ENCODE data around the gene CDH26. TPM values are rescaled to one million over a fixed set of nuclear protein-coding genes. Genes with fewer than 3 reads are reported as not detected.

CDH26 gene
- total RNA-seq, 3 donors from 2014 or later = 0.58 to 1.6 (median 0.84) TPM

DNA sequence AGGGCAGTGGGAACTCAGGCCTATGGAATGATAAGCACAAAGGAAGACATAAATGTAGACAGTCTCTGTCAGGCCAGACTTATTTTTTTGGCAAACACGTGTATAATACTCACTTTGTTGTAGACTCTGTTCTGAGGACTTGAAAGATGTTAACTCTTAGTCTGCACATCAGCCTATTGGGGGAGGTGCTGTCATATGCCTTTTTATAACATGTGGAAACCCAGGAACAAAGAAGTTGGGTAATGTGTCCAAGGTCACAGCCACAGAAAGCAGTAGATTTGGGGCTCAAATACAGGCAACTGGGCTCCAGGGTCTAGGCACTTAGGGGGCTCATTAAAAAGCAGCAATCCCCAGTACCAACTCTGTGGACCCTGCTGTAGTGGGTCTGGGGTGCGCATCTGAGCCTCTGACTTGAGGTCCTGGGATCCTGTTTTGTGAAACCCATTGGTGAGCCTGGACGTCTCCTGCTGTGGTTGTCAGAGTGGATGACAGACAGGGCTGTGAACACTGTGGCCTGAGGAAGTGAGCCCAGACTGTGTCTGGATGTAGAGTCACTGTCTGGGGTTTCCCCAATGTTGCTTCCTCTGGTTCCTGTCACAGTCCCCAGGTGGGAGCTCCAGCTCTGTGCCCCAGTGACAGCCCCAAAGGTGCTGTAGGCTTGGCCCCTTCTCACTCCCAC lies 50.0 kb downstream of the CDH26 start:
- H3K4me1 Mint-ChIP-seq (ENCODE audit: low read depth) = peaks cover 21% of the 10 kb centered on the region
- no peaks in the 10 kb centered on the region for H3K27me3 Mint-ChIP-seq (ENCODE audit: low read depth)
- ATAC-seq = no peak

DNA sequence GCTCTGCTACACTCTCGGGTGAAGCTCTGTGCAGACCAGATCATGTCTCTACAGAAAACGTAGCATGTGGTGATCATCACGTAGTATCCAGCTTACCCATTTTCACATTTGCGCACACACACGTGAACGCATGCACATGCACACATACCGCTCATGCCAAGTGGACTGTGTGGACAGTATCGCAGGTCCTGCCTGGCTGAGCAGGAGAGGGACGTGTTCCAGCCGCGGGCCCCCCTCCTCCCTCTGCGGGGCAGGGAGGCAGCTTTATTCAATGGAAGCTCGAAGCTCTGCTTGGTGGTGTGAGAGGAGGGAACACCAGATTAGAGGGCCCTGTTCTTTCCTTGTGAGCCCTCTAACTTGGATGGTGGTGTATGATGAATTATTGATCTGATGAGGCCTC lies 51.1 kb downstream of the CDH26 start:
- H3K4me3 Mint-ChIP-seq = no peak overlapping the region
- H3K36me3 Mint-ChIP-seq (ENCODE audit: insufficient read depth) = no peaks in the 10 kb centered on the region
- no peaks in the 10 kb centered on the region for H3K9me3 Mint-ChIP-seq
- no peak for ATAC-seq
- DNase-seq = no peak
- H3K4me1 Mint-ChIP-seq (ENCODE audit: low read depth) = peaks cover 21% of the 10 kb centered on the region
- no peaks in the 10 kb centered on the region for H3K27me3 Mint-ChIP-seq (ENCODE audit: low read depth)

More for the DNA sequence above, 50.0 kb downstream of the CDH26 start:
- H3K9me3 Mint-ChIP-seq = no peaks in the 10 kb centered on the region
- no peaks in the 10 kb centered on the region for H3K36me3 Mint-ChIP-seq (ENCODE audit: insufficient read depth)
- H3K4me3 Mint-ChIP-seq = no peak overlapping the region
- no peak for DNase-seq

DNA sequence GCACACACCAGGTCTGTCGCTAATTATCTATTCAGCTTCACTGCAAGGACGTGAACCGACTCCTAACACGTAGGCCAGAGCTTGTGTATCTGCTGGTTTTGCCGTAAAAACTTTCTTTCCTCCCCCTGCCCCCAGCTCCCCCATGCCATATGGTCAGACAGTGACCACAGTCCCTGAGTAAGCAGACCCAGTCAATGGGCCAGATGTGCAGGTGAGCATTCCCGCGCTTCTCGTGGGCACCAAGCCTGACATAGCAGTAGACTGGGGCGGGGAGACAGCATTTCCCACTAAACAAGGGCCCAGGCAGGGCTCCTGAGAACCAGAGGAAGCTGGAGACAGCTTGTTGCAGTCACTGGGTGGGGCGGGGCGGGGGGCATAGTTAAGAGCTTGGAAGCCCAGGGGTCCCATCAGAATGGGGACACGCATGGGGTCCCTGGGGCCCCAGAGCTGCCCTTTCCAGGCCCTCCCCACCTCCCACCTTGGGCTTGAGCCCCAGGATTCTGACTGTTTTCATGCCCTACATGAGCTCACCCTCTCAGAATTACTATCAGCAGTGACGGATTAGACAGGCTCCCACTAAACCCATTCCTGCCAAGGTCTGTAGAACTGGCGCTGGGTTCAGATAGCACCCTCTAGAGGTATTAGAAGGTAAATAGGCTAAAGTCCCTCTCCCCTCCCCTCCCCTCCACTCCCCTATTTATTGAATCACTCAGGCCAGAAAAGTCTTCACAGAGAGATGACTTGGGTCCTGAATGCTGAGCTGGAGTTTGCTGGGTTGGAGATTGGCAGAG lies 51.8 kb downstream of the CDH26 start:
- Mint-ChIP-seq H3K4me3 (no peak overlapping the region), H3K36me3 (ENCODE audit: insufficient read depth) (no peaks in the 10 kb centered on the region), H3K4me1 (ENCODE audit: low read depth) (peaks cover 21% of the 10 kb centered on the region), H3K27me3 (ENCODE audit: low read depth) (no peaks in the 10 kb centered on the region), H3K9me3 (no peaks in the 10 kb centered on the region)
- DNase-seq (no peak), ATAC-seq (no peak)

DNA sequence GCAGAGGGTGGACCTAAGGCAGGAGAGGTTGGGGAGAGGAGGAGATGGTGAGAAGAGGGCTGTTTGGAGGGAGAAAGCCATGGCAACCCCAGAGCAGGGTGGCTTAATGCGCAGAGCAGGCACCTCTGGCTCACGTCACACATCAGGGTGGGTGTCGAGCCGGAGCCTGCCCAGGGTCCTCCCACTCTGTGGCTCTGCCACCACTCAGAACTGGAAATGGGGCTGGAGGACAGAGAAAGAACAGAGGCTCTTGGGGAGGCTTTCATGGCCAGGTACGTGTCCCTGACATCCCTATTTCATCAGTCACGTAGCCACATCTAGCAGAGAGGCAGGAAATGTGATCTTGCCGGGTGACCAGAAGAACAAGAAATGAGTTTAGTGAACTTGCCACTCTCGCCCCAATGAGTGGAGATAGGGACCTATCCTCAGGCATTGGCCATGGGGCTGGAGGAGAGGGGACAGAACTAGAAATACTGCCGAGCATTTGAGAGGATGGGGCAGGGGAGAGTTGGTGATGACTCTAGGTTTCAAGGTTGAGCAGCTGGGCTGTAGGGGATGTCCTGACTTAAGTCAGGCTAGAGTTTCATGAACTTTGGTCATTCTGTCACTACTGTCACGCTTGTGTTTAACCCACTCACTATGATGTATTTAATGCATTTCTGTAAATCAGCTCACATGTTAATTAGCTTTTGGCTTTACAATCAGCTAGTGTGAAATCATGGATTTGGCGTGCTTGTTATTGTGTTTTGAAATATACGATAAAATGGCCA lies 52.7 kb downstream of the CDH26 start:
- H3K4me3 Mint-ChIP-seq = no peak overlapping the region

DNA sequence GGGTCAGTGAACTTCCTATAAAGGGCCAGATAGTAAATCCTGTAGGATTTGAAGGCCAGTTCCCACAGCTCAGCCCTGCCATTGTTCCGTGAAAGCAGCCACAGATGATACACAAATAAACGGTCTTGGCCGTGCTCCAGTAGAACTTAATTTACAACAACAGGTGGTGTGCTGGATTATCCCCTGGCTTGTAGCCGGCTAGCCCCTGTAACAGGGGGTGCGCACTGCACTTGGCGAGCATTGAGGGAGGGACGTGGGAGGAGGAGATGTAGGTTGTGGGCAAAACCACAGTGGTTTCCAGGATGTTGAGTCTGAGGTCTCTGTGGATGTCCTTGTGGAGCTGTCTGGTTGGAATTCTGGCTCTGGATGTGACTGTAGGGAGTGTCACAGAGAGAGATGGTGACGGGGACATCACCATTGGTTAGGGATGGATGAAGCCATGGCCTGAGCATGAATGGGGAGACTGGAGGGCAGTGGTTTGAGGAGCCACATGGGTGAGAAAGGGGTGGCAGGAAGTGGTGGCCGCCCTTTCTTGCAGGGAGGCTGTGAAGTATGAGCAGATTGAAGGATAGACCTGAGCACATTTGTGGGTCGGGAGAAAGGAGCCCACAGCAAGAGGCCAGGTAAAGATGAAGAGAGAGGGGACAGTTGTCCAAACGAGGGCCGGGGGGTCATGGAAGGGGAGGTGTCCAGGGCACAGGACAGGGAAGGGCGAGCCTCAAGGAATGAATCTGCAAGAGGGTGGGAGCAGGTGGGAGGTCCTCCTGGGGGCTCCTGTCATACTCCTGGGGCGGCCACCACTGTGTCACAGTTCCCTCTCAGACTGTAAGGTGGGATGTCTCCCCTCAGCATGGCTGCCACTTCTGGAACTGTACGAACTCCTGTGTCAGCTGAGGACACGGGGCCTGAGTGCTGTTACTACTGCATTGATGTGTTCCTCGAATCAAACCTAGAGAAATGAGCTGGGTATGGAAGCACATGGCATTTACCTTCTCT lies 53.6 kb downstream of the CDH26 start:
- Mint-ChIP-seq H3K4me1 (ENCODE audit: low read depth) (peaks cover 21% of the 10 kb centered on the region), H3K4me3 (no peak overlapping the region), H3K36me3 (ENCODE audit: insufficient read depth) (no peaks in the 10 kb centered on the region), H3K9me3 (peaks cover 7% of the 10 kb centered on the region), H3K27me3 (ENCODE audit: low read depth) (no peaks in the 10 kb centered on the region)
- ATAC-seq (no peak), DNase-seq (no peak)

More for the DNA sequence above, 52.7 kb downstream of the CDH26 start:
- peaks cover 3% of the 10 kb centered on the region for H3K9me3 Mint-ChIP-seq
- peaks cover 21% of the 10 kb centered on the region for H3K4me1 Mint-ChIP-seq (ENCODE audit: low read depth)
- no peaks in the 10 kb centered on the region for H3K27me3 Mint-ChIP-seq (ENCODE audit: low read depth)
- no peak for ATAC-seq
- no peaks in the 10 kb centered on the region for H3K36me3 Mint-ChIP-seq (ENCODE audit: insufficient read depth)
- no peak for DNase-seq

DNA sequence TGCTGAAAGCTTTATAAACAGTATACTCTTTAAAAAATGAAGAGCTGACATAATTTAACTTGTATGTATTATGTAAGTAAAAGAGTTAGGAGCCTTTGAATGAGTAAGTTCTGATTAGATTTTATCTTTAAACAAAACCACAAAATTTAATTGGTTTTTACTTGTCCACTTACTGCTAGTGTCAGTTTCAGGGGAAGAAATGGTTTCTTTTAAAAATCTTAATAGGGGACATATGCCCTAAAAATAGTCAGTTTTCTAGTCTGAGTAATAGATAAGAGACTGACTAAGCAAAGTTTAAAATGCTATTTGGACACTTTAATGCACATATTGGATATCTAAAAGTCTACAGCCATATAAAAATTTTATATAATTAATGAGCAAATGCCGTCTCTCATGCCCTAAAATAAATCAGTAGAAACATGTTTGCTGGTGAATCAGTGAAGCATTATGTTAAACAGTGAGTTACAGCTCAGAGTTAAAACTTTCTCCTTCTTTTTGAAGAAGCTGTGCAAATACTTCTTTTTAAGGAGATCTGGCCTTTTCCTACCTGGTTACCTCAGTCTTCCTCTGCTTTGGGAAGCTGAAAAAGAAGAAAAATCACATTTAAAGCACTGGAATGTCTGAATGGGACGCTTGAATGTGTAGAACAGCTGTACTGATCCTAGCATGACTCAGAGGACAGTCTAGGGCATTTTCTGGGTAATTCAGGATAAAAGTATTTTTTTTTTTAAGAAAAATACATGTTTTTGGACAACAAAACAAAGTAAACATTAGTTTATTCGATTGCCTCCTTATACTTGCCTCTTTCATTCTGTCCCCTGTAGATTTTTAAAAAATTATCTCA lies 55.3 kb downstream of the CDH26 start:
- ATAC-seq (no peak), DNase-seq (no peak)
- Mint-ChIP-seq H3K27me3 (ENCODE audit: low read depth) (no peaks in the 10 kb centered on the region), H3K4me1 (ENCODE audit: low read depth) (peaks cover 21% of the 10 kb centered on the region), H3K36me3 (ENCODE audit: insufficient read depth) (no peaks in the 10 kb centered on the region), H3K4me3 (no peak overlapping the region), H3K9me3 (peaks cover 7% of the 10 kb centered on the region)

DNA sequence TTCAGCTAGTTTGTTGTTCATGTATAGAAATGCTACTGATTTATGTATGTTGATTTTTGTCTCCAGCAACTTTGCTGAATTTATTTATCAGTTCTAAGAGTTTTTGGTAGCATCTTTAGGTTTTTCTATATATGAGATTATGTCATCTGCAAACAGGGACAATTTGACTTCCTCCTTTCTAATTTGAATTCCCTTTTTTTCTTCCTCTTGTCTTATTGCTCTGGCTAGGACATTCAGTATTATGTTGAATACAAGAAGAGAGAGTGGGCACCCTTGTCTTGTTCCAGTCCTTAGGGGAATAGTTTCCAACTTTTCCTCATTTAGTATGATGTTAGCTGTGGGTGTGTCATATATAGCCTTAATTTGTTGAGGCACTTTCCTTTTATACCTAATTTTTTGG lies 58.2 kb downstream of the CDH26 start:
- H3K9me3 Mint-ChIP-seq = peaks cover 18% of the 10 kb centered on the region
- ATAC-seq (no peak), DNase-seq (no peak)
- no peak overlapping the region for H3K4me3 Mint-ChIP-seq
- peaks cover 11% of the 10 kb centered on the region for H3K4me1 Mint-ChIP-seq (ENCODE audit: low read depth)
- H3K27me3 Mint-ChIP-seq (ENCODE audit: low read depth) = no peaks in the 10 kb centered on the region
- H3K36me3 Mint-ChIP-seq (ENCODE audit: insufficient read depth) = no peaks in the 10 kb centered on the region

DNA sequence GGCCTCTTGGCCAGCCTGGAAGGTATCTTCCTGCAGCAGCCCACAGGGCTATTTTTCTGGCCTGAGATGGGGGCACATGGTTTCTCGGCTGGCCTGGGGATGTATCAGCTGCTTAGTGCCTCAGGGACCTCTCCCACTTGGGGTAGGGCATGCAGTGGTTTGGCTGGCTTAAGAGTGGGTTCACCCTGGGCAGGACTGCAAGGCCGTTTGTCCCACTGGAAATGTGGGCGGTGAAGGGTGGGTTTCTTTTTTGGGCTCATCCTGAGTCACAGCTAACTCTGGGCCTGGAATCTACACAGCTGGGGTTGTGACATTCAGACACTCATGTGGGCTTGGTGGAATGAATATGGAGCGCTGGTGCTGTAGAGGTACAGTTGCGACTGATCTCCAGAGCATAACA lies 62.0 kb downstream of the CDH26 start:
- ATAC-seq = no peak
- Mint-ChIP-seq H3K27me3 (ENCODE audit: low read depth) (no peaks in the 10 kb centered on the region), H3K4me3 (no peak overlapping the region)

DNA sequence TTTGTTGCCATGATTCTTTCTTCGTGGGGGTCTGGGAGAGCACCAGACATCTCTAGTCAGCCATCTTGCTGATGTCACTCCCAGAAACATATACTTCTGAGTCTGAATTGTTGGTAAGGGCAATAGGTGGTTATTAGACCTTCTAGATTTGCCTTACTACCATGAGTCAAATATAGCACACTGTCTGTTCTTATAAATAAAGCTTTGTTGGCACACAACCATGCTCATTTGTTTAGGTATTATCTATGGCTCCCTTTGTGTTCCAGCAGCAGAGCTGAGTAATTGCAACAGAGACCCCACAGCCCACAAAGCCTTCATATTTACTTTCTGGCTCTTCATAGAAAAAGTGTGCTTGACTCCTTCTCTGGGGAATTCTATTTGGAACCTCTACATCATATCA lies 62.9 kb downstream of the CDH26 start:
- ATAC-seq (no peak), DNase-seq (no peak)
- Mint-ChIP-seq H3K4me1 (ENCODE audit: low read depth) (peaks cover 2% of the 10 kb centered on the region), H3K27me3 (ENCODE audit: low read depth) (no peaks in the 10 kb centered on the region), H3K36me3 (ENCODE audit: insufficient read depth) (no peaks in the 10 kb centered on the region), H3K9me3 (peaks cover 13% of the 10 kb centered on the region), H3K4me3 (no peak overlapping the region)

More for the DNA sequence above, 62.0 kb downstream of the CDH26 start:
- no peak for DNase-seq
- no peaks in the 10 kb centered on the region for H3K36me3 Mint-ChIP-seq (ENCODE audit: insufficient read depth)
- peaks cover 2% of the 10 kb centered on the region for H3K4me1 Mint-ChIP-seq (ENCODE audit: low read depth)
- peaks cover 18% of the 10 kb centered on the region for H3K9me3 Mint-ChIP-seq

DNA sequence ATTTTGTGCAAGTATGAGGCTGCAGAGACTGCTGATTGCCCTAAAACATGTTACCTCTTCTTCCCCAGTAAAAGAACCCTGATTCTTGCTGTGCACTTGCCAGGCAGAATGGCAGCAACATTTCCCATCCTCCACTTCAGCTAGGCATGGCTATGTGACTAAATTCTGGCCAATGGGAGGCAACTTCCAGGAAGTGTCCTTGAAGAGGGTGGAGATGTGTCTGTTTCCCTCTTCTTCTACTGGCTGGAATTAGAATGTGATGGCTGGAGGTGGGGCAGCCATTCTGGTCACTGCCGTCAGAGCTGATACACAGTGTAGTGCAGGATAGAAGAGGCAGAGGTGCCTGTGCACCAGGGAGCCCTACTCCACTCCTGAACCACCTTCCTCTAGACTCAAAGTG lies 64.6 kb downstream of the CDH26 start:
- no peak for DNase-seq
- no peak overlapping the region for H3K4me3 Mint-ChIP-seq
- ATAC-seq = no peak
- H3K27me3 Mint-ChIP-seq (ENCODE audit: low read depth) = no peaks in the 10 kb centered on the region
- H3K4me1 Mint-ChIP-seq (ENCODE audit: low read depth) = peaks cover 2% of the 10 kb centered on the region
- H3K9me3 Mint-ChIP-seq = peaks cover 12% of the 10 kb centered on the region
- no peaks in the 10 kb centered on the region for H3K36me3 Mint-ChIP-seq (ENCODE audit: insufficient read depth)

DNA sequence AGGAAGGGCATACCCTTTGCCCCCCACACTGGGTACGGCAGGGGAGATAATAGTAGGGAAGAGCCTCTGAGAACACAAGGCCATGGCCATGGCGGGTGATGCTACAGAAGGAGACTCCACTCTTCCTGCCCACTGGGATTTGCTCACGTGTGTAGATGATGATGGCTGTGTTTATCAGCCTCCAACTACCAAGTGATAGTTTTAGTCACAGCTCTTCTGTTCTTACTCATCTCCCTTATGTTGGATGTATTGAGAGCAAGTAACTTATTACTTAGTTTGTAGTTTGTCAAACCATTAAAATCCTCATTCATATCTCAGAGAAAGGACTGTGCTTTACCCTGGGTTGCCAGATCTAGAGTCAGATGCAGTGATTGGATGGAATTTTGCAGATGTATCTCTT lies 66.0 kb downstream of the CDH26 start:
- no peak overlapping the region for H3K4me3 Mint-ChIP-seq
- H3K4me1 Mint-ChIP-seq (ENCODE audit: low read depth) = peaks cover 2% of the 10 kb centered on the region
- H3K9me3 Mint-ChIP-seq = peaks cover 5% of the 10 kb centered on the region
- H3K36me3 Mint-ChIP-seq (ENCODE audit: insufficient read depth) = no peaks in the 10 kb centered on the region
- ATAC-seq (no peak), DNase-seq (no peak)
- no peaks in the 10 kb centered on the region for H3K27me3 Mint-ChIP-seq (ENCODE audit: low read depth)

DNA sequence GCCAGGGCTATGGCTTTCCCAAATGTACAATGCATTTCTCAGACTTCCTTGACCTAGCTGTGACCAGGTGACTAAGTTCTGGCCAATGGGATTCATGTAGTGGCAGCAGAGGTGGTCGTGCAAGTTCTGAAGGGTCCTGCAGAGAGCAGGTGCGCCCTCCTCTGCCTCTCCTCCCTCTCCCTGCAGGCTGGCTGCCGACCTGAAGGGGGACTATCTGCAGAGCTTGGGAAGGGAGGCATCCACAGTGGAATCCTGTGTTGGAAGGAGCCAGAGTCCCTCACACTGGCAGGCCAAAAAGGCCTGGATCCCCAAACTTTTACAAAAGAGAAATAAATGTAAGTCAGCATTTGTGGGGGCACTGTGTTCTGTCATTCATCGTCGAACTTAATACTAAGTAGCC lies 66.6 kb downstream of the CDH26 start:
- no peak for DNase-seq
- H3K36me3 Mint-ChIP-seq (ENCODE audit: insufficient read depth) = no peaks in the 10 kb centered on the region
- no peaks in the 10 kb centered on the region for H3K9me3 Mint-ChIP-seq
- H3K4me1 Mint-ChIP-seq (ENCODE audit: low read depth) = peaks cover 2% of the 10 kb centered on the region
- H3K27me3 Mint-ChIP-seq (ENCODE audit: low read depth) = no peaks in the 10 kb centered on the region
- ATAC-seq = no peak
- H3K4me3 Mint-ChIP-seq = no peak overlapping the region

DNA sequence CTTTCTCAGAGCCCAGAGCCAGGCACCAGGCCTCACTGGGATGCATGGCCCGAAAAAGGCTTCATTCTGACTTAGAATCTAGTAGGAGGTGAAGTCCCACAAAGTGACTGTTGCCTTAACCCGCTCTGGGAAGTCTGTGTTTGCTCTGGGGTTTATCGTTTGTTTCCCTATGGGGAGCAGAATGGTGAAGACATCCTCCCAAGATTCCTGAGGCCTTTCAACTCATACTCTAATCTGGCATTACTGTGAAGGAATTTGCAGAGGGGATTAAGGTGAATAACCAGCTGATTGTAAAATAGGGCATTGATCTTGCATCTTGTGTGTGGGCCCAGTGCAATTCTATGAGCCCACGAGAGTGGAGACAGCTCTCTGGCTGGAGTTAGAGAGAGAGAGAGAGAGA lies 67.8 kb downstream of the CDH26 start:
- Mint-ChIP-seq H3K4me1 (ENCODE audit: low read depth) (peaks cover 2% of the 10 kb centered on the region), H3K36me3 (ENCODE audit: insufficient read depth) (no peaks in the 10 kb centered on the region), H3K9me3 (no peaks in the 10 kb centered on the region), H3K27me3 (ENCODE audit: low read depth) (no peaks in the 10 kb centered on the region), H3K4me3 (no peak overlapping the region)
- DNase-seq (no peak), ATAC-seq (no peak)

All from activated T-cell treated with anti-CD3 and anti-CD28 coated beads, Interleukin-2, amount 50 U/mL, for 4 hours (primary cell).